Activated CD4-positive, CD25-positive, alpha-beta regulatory T cell treated with anti-CD3 and anti-CD28 coated beads, Interleukin-2, amount 50 U/mL, for 16 hours (primary cell): Measurements from ENCODE around the gene JAK3.
"Not testable (repeated sequence)": the region's sequence is repeated elsewhere in the genome, so short reads cannot be mapped to it uniquely, and the experiment has no call there.

Experiments
- DNase-seq: peaks from one replicate; pipeline ENCODE4 v3.0.0-alpha.2; 2020; ENCODE audit warnings: low read depth, low spot score

JAK3 gene

GRCh38 chr19:17777840-17778239 lies 69.9 kb downstream of the JAK3 start:
- not testable (repeated sequence) for DNase-seq

- no peak for DNase-seq
These were observed 71.6 kb downstream of the JAK3 start for GRCh38 chr19:17775991-17776803.

- no peak for DNase-seq
These were observed 72.4 kb downstream of the JAK3 start for GRCh38 chr19:17775245-17775927.
